ENCODE results near the gene PRKN.
"Not testable (repeated sequence)": the region's sequence is repeated elsewhere in the genome, so short reads cannot be mapped to it uniquely, and the experiment has no call there.

Gene PRKN

DNA sequence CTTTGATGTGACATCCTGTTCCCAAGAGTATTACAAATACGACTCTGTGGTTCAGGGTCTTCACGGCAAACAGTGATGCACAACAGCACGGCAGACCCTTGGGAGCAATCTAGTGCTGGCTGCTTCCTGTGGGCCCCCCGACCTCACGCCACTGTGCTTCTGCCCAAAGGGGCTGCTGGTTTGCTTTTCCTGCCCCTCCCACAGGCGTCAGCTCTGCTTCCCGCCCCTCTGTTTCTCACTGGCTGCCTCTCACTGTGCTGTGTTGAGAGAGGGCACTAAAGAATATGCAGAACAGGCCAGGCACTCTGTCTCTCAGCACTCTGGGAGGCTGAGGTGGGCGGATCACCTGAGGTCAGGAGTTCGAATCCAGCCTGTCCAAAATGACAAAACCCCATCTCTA is 899.2 kb downstream of the PRKN start:
- DNase-seq = no peak

DNA sequence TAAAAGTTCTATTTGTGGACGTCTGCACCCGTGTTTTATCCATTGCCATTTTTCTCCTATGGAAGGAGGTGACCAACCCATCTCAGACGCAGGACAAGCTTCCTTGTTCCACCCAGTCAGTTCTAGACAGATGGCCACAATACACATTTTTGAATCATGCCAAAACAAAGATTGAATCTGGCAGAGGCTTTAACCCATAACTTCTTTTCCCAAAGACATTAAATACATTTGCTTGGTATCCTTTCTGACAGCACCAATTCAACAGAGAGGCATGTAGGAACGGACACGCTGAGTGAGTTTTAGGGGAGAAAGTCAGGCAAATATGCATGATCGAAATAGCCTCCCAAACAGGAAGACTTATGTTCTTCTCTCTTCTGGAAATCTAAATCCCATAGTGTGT is 901.1 kb downstream of the PRKN start:
- DNase-seq = no peak

DNA sequence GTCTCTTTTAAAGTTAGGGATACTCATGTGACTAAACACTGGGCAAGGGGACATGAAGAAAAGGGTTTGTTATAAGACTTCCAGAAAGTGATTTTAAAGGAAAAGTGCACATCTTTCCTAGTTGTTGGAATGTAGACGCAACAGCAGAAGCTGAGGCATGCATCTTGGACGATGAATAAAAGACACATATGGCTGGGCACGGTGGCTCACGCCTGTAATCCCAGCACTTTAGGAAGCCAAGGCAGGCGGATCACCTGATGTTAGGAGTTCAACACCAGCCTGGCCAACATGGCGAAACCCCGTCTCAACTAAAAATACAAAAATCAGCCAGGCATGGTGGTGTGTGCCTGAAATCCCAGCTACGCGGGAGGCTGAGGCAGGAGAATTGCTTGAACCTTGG is 905.4 kb downstream of the PRKN start:
- not testable (repeated sequence) for DNase-seq

DNA sequence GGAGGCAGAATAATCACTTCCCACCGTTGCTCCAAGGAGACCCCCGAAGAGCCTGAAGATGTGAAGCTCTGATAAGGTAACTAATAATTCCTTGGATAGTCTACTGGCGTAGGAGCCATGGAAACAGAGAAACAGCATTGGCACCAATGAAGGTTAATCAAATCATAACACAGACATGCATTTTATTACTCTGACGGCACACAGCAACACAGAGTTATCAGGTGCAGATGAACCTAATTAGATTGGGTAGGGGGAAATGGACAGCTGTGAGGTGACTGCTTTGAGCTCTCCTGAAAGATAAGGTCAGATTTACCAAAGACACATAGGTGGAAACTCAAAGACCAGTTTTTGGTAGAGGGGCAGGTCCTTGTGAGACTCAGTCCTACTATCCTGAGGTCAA is 909.7 kb downstream of the PRKN start:
- DNase-seq = no peak

DNA sequence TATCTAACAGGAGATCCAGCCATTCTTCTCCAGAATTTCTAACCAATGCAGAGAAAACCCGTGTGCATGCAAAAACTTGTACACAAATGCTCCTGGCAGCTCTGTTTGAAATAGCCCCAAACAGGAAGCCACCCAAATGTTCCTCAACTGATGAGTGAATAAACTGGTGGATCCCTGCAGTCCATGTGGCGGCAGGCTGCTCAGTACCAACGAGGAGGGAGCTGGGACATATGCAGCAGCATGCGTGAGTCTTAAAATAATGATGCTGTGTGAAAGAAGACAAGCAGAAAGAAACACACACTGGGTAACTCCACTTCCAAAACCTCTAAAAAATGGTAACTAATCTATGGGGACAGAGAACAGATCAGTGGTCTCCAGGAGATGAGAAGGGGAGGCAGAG is 911.6 kb downstream of the PRKN start:
- no peak for DNase-seq

DNA sequence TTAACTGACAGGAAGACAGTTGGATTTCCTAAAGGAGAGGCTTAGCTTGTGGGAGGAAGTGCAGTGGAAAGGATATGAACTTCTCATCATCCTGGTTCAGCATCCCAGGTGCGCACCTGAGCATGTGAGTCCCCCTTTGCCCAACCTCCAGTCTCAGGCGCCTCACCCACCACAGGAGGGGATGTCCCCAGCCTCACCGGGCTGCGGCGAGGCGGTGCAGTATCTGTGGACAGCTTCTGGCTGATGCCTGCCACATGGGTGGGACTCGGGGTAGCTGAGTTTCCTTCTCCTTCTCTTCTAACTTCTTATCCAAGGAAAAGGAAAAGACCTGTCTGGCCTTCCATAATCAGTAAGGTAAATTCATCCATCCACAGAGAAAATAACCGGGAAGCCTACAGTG is 914.4 kb downstream of the PRKN start:
- no peak for DNase-seq

DNA sequence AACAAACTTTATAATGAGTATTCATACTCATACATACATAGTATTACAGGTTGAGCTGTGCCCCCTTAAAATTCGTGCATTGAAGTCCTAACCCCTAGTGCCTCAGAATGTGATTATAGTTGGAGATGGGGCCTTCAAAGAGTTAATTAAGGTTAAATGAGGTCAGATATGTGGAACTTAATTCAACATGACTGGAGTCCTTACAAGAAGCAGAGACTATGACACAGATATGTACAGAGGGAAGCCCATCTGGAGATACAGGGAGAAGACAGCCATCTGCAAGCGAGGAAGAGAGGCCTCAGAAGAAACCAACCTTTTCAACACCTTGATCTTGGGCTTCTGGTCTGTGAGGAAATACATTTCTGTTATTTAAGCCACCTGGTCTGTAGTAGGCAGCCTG is 917.6 kb downstream of the PRKN start:
- no peak for DNase-seq

DNA sequence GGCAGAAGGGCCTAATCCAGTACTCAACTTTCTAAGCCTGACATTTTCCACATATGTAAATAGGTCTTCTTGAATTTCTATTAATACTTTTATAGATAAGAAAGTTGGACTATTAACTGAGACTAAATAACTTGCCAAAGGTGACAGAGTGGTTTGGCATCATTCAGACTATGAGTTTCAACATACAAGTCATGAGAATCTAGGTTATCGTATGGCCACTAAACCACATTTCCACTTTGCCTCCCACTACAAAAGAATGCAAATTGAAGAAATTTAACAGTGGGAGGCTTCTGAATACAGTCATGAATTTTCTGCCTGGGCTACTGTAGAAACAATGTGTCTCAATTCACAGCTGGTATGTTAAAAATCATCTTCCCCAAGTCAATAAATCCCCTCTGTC is 922.7 kb downstream of the PRKN start:
- DNase-seq = no peak

DNA sequence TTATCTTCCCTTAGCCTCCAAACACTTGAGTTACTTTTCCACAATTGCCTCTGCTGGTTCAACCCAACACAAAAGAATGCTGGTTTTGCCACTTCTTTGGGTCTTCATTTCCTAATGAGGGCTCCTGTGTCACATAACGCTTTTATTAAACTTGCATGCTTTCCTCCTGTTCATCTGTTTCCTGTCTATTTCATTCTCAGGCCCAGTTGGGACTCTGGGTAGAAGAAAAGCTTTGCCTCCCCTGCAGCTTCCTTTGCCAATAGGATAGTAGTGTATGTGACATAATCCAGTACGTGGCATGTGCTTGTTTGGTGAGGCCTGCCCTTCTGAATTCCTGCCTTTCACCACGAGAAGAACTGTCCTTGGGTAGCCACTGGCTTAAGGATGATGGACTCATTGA is 924.4 kb downstream of the PRKN start:
- no peak for DNase-seq

DNA sequence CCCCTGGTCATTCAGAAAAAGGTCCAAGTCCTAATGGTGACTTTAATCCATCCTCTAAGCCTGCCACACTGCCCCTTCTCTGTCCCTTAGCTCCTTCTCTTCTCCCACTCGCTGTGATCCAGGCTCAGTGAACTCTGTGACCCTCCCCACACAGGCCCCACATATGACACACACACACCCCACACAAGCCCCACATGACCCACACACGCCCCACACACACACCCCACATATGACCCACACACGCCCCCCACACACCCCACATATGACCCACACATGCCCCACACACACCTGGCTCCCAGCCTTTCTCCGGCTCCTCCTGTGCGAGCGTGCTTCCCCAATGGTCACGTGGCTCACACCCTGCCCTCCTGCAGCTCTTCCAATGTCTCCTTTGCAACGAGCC is 925.3 kb downstream of the PRKN start:
- no peak for DNase-seq

DNA sequence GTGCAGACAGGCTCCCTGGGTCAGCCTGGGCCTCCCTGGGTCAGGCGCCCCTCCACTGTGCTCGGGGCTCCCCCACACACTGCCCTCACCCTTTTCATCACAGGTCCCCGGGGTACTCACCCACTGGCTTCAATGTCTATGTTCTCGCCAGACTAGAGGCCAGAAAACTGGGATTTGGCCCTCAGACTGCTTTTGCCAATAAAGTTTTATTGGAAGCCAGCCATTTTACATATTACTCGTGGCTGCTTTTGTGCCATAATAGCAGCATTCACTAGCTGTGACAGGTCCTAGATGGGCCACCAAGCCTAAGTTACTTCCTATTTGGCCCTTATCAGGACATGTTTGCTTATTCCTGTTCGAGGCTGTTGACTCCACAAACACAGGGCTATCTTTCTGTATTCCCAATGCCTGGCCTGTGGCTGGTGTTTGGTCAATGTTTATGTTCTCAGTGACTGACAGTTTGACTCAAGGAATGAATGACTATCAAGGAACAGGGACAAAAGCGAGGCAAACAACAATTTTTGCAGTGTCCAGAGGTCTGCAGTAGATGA is 928.6 kb downstream of the PRKN start:
- no peak for DNase-seq

DNA sequence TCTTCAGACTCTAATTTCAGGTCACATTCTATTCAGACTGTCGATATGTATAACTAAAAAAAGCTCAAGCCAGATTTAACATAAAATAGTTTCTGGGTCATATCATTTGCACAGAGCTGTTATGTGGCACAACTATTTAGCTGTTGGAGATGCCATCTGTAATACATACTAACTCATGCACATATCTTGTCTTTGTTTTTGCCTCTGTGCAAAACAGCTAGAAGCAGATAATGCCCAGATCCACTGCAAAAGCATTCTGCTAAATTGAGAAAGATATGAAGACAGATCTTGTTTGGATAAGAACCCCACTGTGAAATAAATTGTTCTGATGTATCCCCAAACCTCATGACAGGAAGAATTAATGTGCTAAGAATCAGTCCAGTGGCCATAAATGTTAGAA is 930.9 kb downstream of the PRKN start:
- DNase-seq = no peak

DNA sequence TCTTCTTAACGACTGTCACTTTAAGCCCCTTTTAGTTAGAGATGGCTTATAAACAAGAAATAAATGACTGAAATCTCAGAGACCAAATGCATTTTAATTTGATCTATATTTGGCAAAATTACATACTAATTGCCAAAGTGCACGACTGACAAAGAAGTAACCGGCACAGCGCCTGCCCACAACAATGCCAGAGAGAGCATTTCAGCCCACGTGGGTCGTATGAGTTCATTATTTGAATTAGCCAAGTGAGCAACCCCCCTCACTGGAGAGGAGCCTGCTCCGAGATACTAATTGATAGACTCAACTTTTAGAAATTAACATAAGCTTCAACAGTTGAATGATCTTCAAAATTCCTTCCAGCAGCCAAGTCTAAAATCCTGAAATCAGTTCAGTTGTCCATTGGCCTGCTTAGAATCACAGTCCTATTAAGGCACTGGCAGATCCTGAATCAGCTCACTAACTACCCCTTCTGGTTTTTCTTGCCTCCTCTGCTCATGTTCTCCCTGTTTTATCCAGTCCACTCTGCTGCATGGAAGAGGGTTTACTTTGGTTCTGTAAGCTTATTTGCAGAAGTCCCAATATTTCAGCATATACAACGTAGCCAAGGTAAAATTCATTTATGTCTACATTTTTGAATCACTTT is 934.6 kb downstream of the PRKN start:
- DNase-seq = no peak

DNA sequence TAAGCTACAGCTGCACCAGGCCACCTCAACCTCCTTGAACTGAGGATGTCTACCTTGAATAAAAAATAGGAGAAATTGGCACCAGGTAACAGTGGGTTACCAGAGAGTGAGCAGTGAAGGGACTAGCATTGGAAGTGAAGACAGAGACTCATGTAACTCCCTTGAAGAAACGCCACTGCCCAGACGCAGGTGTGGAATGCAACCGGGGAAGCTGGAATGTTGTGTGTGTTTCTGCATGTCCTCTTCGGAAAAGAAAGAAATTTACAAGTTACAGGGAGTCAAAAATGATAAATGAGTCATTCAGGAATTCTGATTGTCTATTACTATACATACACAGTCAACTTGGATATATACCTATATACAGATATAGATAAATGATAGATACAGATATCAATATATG is 939.0 kb downstream of the PRKN start:
- no peak for DNase-seq

DNA sequence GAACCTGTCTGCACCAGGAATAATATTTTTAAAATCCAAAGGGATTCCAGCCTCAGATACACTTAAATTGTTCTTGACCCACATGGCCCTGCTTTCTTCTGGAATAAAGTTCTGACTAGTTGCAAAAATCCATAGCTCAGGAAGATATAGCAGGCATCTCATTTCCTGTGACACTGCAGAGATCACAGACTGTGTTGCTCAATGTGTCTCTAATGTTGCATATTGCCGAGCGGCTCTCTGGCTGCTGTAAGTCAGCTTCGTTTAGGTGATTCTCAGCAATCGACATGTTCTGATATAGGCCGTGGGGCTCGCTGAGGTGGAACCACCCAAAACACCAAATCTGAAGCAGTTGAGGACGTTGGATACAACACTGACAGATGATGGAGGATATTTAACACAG is 955.4 kb downstream of the PRKN start:
- no peak for DNase-seq

DNA sequence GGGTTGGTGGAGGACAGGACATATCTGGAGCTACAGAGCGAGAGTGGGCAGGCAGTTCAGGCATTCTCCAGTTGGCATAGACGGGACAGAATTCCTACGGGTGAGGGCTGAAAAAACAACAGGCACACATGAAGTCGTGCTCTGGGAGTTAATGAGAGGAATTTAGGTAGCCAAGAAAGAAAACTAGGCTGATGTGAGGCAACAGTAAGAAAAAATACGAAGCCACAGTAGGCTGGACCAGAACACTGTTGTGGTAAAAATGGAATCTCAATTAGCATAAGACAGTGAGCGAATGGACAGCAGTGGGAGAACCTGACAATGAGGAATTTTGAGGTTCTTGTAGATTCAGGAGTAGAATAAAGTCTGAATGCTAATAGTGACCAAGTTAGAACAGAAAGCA is 965.6 kb downstream of the PRKN start:
- DNase-seq = no peak

DNA sequence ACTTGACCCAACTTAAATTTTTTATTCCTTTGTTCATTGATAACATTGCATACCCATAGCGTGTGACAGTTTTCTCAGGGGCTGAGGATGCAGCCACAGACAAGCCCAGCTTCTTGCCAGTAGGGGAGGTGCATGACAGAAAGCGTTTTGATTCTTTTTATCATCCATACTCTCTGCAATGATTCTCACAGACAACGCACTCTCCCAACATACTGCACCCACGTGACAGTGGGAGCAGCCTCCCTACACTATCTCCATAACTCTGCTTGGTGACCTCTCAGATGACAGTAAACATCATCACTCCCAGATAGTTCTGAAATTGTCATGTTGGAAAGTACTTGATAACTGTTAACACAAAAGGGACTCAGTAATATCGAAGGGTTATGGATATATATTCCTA is 972.5 kb downstream of the PRKN start:
- no peak for DNase-seq

DNA sequence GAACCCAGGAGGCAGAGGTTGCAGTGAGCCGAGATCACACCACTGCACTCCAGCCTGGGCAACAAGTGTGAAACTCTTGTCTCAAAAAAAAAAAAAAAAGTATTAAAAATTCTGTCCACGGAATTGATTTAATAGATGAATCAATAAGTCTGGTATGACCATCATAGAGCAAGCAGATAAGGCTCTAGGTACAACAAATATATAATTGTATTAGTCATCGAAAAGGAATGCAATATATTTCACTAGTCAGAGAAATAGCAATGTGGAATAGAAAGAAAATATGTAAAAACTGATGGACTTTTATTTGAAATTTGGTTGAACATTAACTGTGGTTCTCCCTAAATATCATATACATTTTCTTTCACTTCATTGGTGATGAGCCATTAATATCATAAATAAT is 976.9 kb downstream of the PRKN start:
- no peak for DNase-seq

DNA sequence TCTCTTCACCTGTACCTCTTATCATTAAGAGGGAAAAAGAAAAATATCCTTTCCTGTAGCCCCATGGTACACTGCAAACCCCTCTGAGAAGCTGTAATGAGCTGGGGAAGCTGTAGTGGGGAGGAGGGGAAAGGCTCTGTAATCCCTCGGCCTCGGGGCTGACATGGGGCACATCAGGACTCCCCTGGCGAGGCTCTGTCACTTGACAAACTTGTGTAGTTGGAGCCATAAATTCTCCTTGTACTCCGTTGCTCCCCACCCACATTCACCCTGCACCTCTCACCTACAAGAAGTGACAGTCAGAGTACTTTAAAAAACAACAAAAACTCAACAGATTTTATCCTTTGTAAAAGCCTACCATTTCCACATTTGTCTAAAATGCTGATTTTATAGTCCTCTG is 978.0 kb downstream of the PRKN start:
- DNase-seq = no peak

DNA sequence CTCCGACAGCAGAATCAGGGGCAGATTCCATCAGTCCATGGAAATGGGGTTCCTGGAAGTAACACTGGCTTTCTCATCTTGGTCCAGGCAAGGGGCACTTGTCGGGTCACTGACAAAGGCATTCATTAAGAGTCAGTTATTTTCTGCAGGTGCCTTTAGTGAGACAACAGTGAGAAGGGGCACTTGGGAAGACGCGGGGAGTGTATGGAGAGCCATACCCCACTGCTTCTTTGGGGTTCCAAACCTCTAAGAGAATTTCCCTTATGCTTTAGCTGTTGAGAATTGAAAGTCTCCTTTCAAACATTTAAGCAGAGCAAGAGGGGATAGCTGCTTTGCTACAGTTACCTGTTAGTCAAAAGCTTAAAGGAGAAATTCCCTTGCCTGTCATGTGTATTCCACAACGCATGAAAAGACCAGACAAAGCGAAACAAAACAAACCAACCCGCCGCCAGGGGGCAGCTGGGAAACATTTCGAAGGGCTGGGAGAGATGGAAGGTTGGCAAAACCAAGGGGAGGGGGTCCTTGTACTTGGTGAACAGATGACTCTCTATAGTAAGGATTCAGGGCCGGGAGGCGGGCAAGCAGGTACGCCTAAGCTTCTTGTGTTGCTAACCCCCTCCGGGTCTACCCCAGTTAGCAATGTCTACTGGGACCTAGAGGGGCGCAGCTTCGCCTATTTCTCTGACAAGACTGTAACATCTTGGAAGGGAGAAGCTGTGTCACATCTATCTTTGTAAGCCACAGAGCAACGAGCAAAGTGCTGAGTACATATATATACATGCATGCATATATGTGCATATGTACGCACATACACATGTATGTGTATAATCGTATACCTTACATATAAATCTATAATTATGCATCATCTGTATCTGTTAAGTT is 978.8 kb downstream of the PRKN start:
- no peak for DNase-seq

DNA sequence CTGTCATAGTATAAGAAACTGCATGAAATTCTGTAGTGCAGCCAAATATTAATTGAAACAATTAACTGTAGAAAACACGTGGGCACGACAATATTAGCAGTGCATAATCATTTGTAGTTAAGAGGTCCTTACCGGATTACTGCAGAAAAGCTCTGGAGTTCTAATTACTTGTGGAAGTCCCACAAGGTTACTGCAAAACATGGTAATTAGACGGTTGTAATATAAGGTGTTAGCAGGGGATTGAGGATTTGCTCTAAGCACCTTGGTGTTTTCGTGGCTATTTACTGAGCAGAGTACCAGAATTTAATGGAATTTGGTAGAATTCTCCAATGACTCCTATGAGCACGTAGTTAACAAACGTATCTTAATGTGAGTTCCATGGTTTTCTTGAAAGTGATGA is 980.1 kb downstream of the PRKN start:
- DNase-seq = no peak

DNA sequence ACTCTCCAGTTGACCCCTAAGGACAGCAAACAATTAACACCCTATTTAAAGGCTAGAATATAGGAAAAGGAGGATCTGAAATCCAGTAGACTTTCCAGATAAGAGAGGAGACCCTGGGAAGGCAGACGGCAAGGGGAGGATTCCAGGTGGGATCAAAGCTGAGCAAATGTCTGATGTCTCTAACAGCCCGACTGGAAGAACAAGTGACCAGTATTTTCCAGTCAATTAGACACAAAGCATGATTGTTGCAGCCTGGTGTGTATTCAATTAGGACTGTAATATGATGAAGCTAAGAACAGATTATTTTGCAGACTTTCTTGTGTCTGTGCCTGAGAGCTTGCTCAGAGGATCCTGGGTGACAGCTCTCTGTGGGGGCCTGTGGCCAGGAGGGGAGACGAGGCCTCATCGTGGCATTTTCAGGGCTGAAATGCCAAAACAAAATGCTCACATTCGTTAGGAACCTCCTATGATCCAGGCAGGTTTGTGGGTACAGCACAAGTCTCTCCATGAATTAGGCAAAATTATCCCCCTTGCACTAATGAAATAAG is 981.9 kb downstream of the PRKN start:
- no peak for DNase-seq

DNA sequence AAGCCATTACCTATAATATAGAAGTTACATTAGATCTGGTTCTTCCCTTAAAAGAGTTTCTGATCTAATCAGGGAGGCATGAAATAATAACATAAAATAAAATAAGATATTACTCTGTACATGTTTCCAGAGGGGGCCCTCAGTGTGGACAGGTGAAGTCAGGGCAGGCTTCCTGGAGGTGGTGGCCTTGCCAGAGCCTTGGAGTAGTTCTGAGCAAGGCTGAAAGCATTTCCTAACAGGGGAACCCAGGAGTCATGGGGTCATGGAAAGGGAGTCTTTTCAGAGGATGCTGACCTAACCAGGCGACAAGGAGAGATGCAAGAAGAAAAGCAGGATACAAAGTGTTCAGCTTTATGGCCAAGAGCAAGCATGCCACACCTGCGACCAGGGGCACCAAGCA is 982.4 kb downstream of the PRKN start:
- DNase-seq = no peak
